ENCODE data around the gene DHX38.
A peak's percentile ranks its signal among the peaks of the same experiment; 100 is the strongest.

DNA sequence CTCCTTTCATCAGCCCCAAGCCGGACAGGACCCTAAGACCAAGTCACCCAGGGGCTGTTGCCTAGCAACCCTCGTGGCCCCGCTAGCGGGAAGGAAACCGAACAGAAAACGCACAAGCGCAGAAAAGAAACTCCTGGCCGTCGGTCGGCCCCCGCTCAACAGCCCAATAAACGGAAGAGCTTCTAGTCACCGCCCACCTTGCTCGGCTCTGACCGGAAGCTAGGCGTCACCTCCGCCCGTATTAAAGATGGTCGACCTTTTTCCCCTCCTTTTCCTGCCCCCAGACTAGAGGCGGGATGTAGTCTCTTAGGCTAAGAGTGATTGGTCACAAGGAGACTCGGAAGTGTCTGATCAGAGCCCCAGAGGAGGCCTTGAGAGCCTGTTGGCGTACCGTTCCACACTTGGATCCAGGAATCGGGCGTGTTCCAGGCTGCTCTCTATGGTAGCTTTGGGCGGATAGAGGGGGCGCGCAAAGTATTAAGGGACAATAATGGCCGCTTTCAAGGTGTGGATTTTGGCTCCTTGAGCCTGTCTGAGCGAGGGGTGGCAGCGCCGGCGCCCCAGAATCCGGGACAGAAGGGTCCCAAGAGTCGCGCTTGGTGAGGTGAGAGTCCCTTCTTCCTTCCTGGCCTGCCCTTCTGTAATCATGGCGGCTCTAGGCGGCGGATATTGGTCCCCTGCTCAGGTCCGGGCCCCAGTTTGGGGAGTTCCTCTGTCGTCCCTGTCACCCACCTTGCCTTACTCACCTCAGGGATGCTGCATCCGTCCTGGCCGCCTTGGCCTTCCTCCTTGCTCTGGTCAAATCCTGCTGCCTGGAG, at the start of gene DHX38, which contains the start of gene TXNL4B:
- TF ChIP-seq EP300 (IDR thresholded peaks at IDR 0.05; ENCODE audit: borderline replicate concordance) (0 out of 2 replicates have a peak, but pooled peaks have one; percentile 4), TEAD4 (IDR thresholded peaks at IDR 0.05) (no peak)

Measured in Ishikawa (cell line).